SKM-1 treated with dmso at 0.1 percent for 144 hours (cell line): ENCODE measurements around the gene PRCP.
A peak's percentile ranks its signal among the peaks of the same experiment; 100 is the strongest.
"Not testable (repeated sequence)": the region's sequence is repeated elsewhere in the genome, so short reads cannot be mapped to it uniquely, and the experiment has no call there.

Experiments used
- DNase-seq: peaks from one replicate; lab custom pipeline; 2025; ENCODE audit not compliant: unreplicated experiment; lab: John Stamatoyannopoulos, UW

PRCP gene

DNA sequence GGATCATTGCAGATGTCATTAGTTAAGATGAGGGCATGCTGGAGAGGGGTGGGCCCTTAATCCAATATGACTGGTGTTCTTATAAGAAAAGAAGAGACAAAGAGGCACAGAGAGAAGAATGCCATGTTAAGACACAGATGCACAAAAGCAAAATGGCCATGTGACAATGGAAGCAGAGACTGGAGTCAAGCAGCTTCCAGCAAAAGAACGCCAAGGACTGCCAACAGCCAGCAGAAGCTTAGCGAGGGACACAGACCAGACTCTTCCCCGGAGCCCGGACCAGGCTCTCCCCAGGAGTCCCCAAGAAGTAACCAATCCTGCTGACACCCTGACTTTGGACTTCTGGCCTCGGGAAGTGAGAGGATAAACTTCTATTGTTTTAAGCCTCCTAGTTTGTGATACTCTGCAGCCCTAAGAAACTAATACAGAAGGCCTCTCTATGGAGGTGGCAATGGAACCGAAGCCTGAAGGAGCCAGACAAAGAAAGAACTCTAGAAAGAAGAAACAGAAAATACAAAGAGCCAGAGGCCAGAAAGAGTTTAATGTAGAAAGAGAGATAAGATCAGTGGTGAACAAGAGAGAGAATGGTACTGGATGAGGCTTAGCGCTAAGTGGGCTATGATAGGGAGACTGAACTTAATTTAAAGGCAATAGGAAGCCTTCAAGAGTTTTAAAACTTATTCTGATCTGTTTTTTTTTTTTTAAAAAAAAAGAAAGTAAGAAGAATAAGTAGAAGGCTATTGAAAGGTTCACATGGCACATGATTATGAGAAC lies 27.7 kb downstream of the PRCP start:
- no peak for DNase-seq

DNA sequence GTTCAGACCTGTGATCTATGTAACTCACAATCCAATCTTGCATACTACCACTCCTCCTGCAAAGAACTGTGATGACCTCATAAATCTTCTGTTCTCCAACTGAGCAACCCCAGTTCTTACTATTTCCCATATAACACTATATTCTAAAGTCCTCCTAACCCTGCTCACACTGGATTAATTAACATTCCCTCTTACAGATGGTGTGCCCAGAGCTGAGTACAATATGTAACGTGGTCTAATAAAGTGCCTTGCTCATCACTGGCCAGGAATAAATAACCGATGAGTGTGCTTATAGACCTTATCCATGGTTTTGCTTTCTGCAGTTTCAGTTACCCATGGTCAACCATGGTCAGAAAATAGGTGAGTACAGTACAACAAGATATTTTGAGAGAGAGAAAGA lies 28.6 kb downstream of the PRCP start:
- DNase-seq = no peak

DNA sequence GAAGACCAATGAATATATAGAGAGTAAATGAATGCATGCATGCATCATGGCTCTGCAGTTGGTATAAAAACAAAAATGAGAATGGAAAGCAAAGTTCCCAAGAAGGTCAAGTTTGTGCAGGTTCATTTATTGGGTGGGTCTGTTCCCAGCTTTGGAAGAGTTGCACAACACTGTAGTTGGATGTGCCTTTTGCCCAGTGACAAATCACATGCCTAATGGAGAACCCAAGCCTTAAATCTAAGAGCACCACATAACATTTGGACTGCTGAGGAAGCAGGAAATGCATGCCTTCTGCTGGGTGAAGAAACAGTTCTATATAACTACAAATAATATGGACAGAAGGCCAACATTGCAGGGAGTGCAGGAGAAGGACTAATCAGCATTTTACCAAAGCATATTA lies 30.6 kb downstream of the PRCP start:
- DNase-seq = no peak

DNA sequence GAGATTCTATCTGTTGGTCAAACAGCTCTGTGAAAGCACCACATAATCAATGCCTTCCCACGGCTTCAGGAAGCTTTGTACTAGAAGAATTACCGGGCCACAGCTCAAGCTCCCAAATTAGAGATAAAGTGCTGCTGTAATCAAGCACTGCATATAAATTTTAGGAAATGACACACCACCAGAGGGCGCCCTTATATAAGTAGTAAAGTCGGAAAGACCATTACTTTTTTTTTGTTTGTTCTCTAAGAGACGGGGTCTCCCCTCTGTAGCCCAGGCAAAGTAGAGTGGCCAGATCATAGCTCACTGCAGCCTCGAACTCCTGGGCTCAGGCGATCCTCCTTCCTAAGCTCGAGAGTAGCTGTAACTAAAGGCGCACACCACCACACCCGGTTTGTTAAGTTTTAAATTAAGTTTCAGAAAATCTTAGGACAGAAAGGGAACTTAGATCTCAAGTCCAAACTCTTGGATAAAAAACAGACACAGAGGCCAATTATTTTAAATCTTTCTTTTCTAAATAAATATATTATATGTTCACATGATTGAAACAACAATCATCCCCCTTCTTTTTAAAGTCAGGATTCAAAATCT lies 32.6 kb downstream of the PRCP start:
- peak; percentile 49 for DNase-seq

DNA sequence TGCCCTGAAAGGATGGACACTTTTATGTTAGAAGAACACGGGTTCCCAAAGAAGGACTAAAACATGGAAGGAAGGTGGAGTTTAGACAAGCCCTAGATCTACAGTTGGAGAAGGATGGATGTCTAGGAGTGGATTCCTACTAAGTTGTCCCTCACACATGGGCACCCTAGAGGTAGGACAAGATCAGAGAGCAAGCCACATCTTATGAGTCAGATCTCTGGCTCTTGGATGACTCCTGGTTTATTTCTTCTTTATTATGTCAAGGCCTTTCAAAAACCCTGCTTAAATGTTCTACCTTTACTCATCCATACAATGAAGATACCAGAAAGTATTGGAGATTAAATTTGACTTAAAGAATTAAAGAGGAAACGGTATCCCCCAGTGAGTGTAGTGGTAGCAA lies 34.4 kb downstream of the PRCP start:
- DNase-seq = no peak

DNA sequence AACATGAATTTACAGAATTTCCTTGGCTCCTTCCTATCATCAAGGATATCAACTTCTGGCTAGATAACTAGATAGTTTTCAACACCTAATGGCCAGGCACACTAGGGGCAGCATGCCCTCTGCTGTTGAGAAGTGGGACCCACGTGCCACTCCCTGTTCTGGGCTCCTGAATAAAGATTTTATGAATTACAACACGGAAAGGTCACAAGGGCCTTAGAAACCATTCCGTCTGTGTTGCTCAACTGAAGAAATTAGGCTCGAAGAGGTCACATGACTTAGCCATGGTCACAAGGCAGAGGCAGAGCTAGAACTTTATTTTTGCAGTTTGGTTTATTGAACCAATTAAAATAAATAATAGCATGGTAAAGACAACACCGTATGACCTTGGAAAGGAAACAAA lies 36.0 kb downstream of the PRCP start:
- DNase-seq = peak; percentile 63

DNA sequence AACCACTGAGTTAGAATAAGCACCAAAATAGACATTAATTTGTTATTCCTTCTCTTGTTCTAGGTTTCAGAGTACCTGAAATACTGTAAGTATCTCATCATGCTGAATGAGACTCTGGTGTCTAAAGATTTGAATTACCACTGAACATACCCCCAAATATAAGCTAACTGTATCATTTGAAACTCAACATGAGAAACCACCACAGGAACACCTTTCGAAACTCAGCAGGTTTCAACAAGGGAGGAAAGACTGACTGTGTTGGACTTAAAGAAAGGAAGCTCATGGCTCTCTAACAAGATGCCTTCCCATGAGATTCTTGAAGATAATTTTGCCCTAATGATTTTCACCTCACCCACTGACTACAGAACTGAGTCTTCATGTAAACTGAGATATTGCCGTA lies 37.0 kb downstream of the PRCP start:
- DNase-seq = no peak

DNA sequence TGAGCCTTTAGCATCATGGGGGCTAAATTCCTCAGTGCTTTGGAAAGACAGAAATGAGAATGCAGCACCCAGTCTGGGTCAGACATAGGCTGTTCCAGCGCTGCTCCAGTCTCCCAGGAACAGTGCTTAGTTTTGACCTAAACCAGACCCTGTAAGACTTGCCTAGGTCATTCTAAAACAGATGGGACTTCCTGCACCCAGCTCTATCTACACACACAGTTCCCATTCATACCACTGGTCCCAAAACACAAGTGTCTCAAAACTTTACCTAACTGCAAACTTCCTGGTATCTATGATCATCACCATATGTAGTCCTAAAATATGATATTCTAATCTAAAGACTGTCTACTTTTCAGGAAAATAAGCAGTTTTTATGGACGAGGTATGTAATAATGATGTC lies 37.9 kb downstream of the PRCP start:
- no peak for DNase-seq

DNA sequence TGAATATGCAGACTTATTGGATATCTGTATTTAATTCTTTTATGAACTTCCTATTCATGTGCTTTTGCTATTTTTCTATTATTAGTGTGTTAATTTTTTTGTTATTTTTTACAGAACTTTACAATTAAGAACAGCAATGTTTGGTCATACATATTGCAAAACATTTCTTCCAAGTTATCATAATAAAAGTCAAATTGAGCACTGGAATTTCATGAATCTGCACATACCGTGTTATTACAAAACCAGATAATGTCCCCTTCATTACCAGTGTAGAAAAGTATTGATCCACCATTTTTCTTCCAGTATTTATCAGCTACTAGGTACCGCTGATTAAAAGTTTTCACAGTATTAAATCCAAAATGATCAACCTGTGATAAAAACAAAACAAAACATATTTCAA lies 40.5 kb downstream of the PRCP start:
- no peak for DNase-seq

DNA sequence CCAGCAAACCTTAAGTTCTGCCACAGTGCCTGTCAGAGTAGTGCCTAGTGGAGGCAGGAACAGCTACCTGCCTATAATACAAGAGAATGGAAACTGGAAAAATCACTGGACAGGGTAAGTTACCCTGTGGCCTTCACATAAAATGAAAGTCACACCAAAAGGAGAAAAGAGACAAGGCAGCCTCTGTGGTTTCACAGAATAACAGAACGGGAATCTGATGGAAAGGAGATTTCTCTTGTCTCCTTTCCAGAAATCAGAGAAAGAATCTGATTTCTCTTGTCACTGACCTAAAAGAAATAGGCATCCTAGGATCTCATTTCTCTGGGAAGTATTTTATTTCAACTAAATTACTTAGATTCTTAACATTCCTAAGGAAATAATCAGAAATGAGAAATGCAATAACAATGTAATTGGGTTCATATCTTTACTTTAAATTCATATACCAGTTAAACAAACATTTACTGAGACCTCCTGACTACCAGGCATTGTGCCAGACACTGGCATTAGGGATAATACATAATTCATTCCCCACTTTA lies 41.6 kb downstream of the PRCP start:
- no peak for DNase-seq

DNA sequence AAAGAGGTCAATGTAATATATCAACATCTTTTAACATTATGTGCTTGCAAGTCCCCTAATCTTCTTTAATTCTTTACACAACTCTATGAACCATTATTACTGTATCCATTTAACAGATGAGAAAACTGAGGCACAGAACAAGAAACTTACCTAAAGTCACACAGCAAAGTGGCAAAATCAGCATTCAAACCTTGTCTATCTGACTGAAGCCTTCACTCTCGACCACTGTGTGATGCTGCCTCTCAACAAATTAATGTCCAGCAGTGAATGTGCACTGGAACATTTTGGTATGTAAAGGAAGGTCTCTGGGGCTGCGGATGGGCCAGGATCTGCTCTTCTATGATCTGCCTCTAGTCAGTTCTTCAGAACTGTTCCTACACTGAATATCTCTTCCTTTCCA lies 42.1 kb downstream of the PRCP start:
- DNase-seq = no peak

DNA sequence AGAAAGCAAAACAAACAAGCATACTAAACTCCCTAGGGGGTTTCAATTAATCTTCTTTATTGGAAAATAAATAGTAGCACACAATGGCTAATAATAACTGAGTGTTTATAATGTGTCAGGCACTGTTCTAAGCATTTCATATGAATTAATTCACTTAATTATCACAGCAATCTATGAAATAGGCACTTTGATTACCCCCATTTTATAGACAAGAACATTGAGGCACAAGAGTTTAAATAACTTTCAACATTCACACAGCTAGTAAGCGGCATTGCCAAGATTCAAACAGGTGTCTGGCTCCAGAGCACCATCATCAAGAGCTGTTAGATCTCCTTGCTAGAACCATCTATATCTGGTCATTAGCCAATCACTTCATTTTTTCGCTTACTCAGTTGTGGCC lies 43.1 kb downstream of the PRCP start:
- DNase-seq = no peak

DNA sequence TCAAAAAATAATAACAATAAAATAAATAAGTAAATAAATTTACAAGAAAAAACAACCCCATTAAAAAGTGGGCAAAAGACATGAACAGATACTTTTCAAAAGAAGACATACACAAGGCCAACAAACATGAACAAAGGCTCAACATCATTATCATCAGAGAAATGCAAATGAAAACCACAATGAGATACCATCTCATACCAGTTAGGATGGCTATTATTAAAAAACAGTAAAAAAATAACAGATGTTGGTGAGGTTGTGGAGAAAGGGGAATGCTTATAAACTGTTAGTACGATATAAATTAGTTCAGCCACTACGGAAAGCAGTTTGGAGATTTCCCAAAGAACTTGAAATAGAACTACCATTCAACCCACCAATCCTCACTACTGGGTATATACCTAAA lies 44.6 kb downstream of the PRCP start:
- no peak for DNase-seq

DNA sequence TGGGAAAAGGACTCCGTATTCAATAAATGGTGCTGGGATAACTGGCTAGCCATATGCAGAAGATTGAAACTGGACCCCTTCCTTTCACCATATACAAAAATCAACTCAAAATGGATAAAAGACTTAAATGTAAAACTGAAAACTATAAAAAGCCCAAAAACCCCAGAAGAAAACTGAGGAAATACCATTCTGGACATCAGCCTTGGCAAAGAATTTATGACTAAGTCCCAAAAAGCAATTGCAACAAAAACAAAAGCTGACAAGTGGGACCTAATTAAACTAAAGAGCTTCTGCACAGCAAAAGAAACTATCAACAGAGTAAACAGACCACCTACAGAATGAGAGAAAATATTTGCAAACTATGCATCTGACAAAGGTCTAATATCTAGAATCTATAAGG lies 45.3 kb downstream of the PRCP start:
- DNase-seq = not testable (repeated sequence)

DNA sequence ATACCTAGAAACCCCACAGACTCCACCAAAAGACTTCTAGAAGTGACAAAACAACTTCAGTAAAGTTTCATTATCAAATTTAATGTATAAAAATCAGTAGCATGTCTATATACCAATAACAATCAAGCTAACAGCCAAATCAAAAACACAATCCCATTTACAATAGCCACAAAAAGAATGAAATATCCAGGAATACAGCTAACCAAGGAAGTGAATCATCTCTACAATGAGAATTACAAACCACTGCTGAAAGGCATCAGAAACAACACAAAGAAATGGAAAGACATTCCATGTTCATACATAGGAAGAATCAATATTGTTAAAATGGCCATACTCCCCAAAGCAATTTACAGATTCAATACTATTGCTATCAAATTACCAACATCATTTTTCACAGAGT lies 46.0 kb downstream of the PRCP start:
- DNase-seq = no peak

DNA sequence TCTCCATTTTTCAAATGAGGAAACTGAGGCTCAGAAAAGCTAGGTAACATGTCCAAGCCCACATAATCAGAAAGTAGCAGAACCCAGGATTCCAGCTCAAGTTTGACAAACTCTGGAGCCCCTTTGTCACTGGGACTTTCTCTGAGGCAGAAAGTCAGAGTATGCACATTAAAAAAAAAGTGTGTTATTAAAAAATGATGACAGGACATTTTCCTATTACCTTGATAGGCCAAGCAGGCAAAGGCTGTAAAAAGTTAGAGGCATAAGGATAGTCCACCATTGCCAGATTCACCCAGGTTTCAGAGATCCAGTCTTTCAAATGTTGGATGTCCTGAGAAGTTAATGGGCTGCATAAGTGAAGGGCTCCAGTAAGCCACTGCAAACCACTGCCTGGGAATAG lies 51.4 kb downstream of the PRCP start:
- no peak for DNase-seq

DNA sequence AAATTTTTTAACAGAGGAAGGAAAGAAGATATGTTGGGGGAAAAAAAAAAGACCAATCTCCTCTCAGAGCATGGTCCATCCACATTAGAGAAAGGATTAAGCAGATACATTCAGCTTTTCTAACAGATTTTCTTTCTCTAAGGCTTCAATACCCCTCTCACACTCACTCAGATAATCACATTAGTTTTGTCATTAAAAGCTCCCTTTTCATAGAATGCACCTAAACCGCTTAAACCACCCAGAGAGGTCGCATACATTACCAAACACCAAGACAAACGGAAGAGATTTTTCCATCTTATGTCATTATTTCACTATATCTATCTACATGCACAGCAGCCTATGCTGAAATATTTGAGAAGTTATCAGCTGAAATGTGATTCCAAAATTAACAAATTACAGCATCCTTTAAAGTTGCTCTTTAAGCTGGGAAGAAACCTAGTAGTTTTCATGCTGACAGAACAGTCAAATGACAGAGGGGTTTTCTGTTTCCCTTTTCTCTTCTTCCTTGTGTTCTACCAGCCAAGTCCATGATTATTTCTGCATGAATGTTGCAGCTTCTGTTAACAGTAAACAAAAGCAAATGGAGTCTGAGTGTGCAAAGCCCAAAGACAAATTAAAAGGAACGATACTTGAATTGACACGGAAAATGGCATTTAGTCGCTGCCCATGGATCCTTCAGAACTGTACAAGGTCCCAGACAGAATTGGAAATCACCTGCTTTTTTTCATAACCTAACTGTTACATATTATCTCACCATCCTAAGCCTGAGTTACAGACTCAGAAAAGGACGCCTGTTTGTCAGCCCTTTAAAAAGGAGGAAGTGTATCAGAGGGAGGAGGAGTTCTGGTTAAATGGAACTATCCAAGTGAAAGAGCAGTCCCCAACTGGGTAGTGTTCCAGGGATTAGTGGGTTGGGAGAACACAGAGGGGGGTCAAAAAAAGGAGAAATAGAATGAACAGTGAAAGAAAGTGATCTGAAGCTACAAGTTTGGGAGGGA lies 54.6 kb downstream of the PRCP start:
- no peak for DNase-seq

DNA sequence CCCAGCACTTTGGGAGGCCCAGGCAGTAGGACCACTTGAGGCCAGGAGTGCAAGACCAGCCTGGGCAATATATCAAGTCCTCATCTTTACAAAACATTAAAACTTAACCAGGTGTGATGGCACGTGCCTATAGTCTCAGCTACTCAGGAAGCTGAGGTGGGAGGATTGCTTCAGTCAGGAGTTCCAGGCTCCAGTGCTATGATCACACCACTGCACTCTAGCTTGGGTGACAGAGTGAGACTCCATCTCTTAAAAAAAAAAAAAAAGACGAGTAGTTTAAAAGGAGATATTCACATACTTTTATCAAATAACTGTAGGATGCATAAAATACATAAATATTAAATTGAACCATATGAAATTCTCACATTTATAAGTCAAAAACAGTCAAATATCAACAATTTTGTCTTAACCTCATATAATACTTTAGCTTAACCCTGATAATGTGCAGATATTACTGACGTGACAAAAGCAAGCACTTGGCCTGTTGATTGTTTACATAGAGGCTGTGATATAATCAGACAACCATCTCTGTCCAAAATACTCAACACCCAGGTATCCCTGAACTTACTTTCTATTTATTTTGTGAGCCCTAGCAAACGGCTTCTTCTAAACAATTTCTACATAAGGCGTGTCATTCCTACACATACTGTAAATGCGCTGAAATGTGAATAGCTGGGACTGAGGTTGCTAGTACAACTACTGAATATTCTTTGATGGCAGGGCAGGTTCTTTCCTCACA lies 57.0 kb downstream of the PRCP start:
- DNase-seq = no peak

DNA sequence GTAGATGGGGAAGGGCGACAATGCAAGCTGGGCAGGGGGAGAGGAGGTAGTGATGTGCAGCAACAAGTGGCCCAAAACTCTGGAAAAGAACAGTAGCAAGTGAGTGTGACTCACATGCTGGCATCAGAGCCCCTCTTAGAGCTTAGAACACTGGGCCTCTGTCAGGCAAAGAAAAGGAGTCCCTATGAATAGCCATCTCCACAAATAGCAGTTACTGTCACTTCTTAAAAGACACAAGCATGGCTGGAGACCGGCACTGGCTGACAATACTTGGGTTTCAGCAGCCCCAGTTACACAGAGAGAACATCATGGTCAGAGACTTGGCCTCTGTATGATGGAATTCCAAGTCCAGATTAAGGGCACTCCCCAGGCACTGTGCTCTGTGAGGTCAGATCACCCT lies 58.2 kb downstream of the PRCP start:
- DNase-seq = no peak

DNA sequence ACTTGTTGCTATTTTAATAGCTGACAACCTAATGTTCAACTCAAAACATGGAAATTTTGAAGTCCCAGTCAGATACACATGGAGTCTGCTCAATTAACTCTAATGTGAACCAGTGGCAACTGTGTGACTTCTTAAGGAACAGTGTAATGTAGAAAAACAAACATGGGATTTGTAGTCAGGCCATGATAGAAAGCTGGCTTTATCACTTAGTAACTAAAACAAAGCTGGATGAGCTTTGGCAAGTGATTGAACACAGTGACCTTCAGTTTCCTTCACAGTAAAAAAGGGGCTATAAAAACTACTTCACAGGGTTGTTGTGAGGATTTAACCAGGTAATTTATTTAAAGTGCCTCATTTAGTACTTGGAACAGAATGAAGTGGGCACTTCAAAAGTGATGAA lies 62.6 kb downstream of the PRCP start:
- DNase-seq = no peak

DNA sequence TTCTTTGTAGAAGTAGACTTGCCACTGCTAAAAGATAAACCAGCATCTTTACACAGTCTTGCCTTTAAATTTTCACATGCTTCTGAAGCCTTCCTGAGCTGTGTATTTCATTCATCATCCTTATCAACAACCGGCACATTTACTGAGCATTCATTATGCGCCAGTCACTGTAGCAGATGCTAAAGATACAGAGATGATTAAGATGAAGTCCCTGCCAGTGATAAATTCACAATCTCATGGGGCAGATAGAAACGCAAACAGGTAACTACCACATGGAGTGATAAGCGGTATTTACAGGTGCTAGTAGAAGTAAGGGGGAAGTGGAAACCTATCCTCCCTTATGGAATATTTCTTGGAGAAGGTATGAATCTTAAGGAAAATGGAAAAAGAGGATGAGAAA lies 67.2 kb downstream of the PRCP start:
- DNase-seq = no peak
